ENCODE measurements around the gene ELMOD1. TPM values are rescaled to one million over a fixed set of nuclear protein-coding genes. Genes with fewer than 3 reads are reported as not detected.

ELMOD1 gene
- total and polyA plus RNA-seq, 2 experiments from 2014 or later: 3.1 TPM

DNA sequence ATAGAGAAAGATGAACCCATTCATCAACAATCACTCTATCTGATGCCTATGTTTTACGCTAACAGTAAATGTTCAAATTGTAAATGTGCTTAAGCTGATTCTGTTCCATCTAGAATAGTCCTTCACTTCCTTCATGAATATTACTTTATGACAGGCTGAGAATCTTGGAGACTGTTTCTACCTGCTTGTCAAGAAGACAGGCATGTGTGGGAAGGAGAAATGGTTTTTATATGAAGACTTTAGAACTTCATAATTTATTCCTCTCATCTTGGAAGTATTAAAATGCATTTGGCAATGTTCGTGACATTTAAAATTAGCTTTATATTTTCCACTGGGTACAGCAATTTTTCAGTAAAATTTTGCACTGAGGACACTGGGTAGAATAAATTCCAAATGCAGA, 41.0 kb downstream of the ELMOD1 start:
- TF ChIP-seq EZH2phosphoT487 (IDR thresholded peaks at IDR 0.05; ENCODE audit: low read depth, severe bottlenecking, unreplicated experiment): no peak
- TF ChIP-seq, protein P1, sequence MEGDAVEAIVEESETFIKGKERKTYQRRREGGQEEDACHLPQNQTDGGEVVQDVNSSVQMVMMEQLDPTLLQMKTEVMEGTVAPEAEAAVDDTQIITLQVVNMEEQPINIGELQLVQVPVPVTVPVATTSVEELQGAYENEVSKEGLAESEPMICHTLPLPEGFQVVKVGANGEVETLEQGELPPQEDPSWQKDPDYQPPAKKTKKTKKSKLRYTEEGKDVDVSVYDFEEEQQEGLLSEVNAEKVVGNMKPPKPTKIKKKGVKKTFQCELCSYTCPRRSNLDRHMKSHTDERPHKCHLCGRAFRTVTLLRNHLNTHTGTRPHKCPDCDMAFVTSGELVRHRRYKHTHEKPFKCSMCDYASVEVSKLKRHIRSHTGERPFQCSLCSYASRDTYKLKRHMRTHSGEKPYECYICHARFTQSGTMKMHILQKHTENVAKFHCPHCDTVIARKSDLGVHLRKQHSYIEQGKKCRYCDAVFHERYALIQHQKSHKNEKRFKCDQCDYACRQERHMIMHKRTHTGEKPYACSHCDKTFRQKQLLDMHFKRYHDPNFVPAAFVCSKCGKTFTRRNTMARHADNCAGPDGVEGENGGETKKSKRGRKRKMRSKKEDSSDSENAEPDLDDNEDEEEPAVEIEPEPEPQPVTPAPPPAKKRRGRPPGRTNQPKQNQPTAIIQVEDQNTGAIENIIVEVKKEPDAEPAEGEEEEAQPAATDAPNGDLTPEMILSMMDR (IDR thresholded peaks at IDR 0.05; ENCODE audit: poor library complexity): no peak
- TF ChIP-seq EZH2 (IDR thresholded peaks at IDR 0.05; ENCODE audit: borderline replicate concordance): no peak
- Histone ChIP-seq H3K4me3 (no peak overlapping the region), H3K9me3 (ENCODE audit: low read depth) (no peaks in the 10 kb centered on the region), H4K20me1 (ENCODE audit: insufficient read depth, poor library complexity, severe bottlenecking) (no peaks in the 10 kb centered on the region), H3K9me2 (replicated peaks; ENCODE audit: insufficient read depth) (no peaks in the 10 kb centered on the region), H3K79me2 (no peaks in the 10 kb centered on the region), H3K27me3 (peaks cover 5% of the 10 kb centered on the region), H3K4me2 (no peak overlapping the region), H3K36me3 (replicated peaks; ENCODE audit: insufficient read depth, low read depth) (no peaks in the 10 kb centered on the region), H3K4me1 (ENCODE audit: insufficient read depth) (no peaks in the 10 kb centered on the region), H3K27ac (no peak overlapping the region), H2AFZ (no peak overlapping the region)
- no peak for DNase-seq (ENCODE audit: low spot score)
- WGBS (ENCODE audit: low lambda C conversion rate, missing lambda C conversion rate): 91% methylated on average over 2 of the region's 2 CpGs

DNA sequence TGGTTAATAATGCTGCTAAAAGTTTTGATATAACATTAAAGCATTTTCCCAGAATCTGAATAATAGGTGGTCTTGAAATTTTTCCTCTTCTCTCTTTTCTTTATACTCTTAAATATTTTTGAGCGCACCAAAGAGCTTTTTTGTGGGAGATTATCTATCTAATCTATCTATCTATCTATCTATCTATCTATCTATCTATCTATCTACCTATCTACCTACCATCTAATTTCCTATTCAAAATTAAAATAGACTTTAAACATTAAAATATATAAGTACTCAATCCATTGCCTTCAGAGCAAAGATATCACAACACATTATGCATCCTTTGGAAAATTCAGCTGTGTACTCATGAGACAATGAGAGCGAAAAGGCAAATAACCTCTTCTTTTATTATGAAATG, 55.8 kb downstream of the ELMOD1 start:
- no peaks in the 10 kb centered on the region for H3K36me3 ChIP-seq (replicated peaks; ENCODE audit: insufficient read depth, low read depth)
- DNase-seq (ENCODE audit: low spot score): no peak
- peaks cover 3% of the 10 kb centered on the region for H3K27me3 ChIP-seq
- no peak overlapping the region for H3K27ac ChIP-seq
- H3K4me3 ChIP-seq: no peak overlapping the region
- WGBS (ENCODE audit: low lambda C conversion rate, missing lambda C conversion rate): 100% methylated on average over 2 of the region's 2 CpGs
- H3K9me3 ChIP-seq (ENCODE audit: low read depth): no peaks in the 10 kb centered on the region
- no peaks in the 10 kb centered on the region for H3K4me1 ChIP-seq (ENCODE audit: insufficient read depth)
- no peaks in the 10 kb centered on the region for H4K20me1 ChIP-seq (ENCODE audit: insufficient read depth, poor library complexity, severe bottlenecking)
- H3K9me2 ChIP-seq (replicated peaks; ENCODE audit: insufficient read depth): no peaks in the 10 kb centered on the region
- no peak overlapping the region for H2AFZ ChIP-seq
- TF ChIP-seq, protein P1 (IDR thresholded peaks at IDR 0.05; ENCODE audit: poor library complexity): no peak
- TF ChIP-seq EZH2phosphoT487 (IDR thresholded peaks at IDR 0.05; ENCODE audit: low read depth, severe bottlenecking, unreplicated experiment): no peak
- no peak for TF ChIP-seq EZH2 (IDR thresholded peaks at IDR 0.05; ENCODE audit: borderline replicate concordance)
- no peak overlapping the region for H3K4me2 ChIP-seq
- H3K79me2 ChIP-seq: no peaks in the 10 kb centered on the region

DNA sequence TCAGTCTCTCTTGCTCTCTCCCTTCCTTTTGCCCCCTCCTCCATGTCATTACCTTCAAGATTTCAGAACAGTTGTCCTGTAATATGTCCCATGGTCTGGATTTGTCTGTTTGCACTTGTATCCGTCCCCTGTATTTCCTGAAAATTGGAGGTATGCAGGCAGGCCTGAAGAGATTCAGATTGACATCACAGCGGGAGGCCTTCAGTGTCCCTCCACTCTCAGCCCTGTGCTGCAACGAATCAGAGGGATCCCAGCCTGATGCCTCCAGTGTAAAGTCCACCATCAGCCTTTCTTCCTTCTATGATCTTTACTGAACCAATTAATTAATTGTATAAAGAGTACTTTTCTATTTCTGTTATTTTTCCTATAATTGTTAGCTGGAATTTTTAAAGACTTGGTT, 57.3 kb downstream of the ELMOD1 start:
- H3K4me2 ChIP-seq: no peak overlapping the region
- TF ChIP-seq EZH2phosphoT487 (IDR thresholded peaks at IDR 0.05; ENCODE audit: low read depth, severe bottlenecking, unreplicated experiment): no peak
- TF ChIP-seq, protein P1 (IDR thresholded peaks at IDR 0.05; ENCODE audit: poor library complexity): no peak
- TF ChIP-seq EZH2 (IDR thresholded peaks at IDR 0.05; ENCODE audit: borderline replicate concordance): no peak
- no peak overlapping the region for H2AFZ ChIP-seq
- H3K4me1 ChIP-seq (ENCODE audit: insufficient read depth): no peaks in the 10 kb centered on the region
- no peaks in the 10 kb centered on the region for H3K9me3 ChIP-seq (ENCODE audit: low read depth)
- no peaks in the 10 kb centered on the region for H3K79me2 ChIP-seq
- H3K27me3 ChIP-seq: peaks cover 3% of the 10 kb centered on the region
- no peak for DNase-seq (ENCODE audit: low spot score)
- 65% methylated on average over 3 of the region's 3 CpGs for WGBS (ENCODE audit: low lambda C conversion rate, missing lambda C conversion rate)
- H3K4me3 ChIP-seq: no peak overlapping the region
- H3K27ac ChIP-seq: no peak overlapping the region
- no peaks in the 10 kb centered on the region for H3K9me2 ChIP-seq (replicated peaks; ENCODE audit: insufficient read depth)
- no peaks in the 10 kb centered on the region for H3K36me3 ChIP-seq (replicated peaks; ENCODE audit: insufficient read depth, low read depth)
- H4K20me1 ChIP-seq (ENCODE audit: insufficient read depth, poor library complexity, severe bottlenecking): no peaks in the 10 kb centered on the region

DNA sequence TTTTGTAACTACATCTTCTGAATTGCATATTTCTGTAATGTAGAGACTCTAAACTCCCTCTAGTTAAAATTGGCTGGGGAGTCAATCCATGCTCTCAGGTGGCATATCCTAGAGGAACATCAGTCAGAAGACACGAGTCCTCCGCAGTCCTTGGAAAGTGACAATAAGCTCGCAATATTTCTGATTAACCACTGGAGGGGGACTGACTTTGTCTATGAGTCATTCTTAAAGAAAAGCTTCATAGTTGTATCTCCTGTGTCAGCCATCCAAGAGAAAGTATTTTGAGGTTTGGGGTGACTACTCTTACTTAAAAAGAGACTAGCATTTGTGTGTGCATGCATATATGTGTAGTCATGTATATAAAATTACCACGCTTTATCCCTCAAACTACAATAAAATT, 60.7 kb downstream of the ELMOD1 start:
- H3K4me1 ChIP-seq (ENCODE audit: insufficient read depth): no peaks in the 10 kb centered on the region
- no peaks in the 10 kb centered on the region for H3K9me3 ChIP-seq (ENCODE audit: low read depth)
- H3K79me2 ChIP-seq: no peaks in the 10 kb centered on the region
- H3K27ac ChIP-seq: no peak overlapping the region
- no peaks in the 10 kb centered on the region for H4K20me1 ChIP-seq (ENCODE audit: insufficient read depth, poor library complexity, severe bottlenecking)
- no peak overlapping the region for H2AFZ ChIP-seq
- H3K4me3 ChIP-seq: no peak overlapping the region
- TF ChIP-seq, protein P1 (IDR thresholded peaks at IDR 0.05; ENCODE audit: poor library complexity): no peak
- TF ChIP-seq EZH2 (IDR thresholded peaks at IDR 0.05; ENCODE audit: borderline replicate concordance) (no peak), EZH2phosphoT487 (IDR thresholded peaks at IDR 0.05; ENCODE audit: low read depth, severe bottlenecking, unreplicated experiment) (no peak)
- no peak for DNase-seq (ENCODE audit: low spot score)
- no peaks in the 10 kb centered on the region for H3K36me3 ChIP-seq (replicated peaks; ENCODE audit: insufficient read depth, low read depth)
- peaks cover 3% of the 10 kb centered on the region for H3K27me3 ChIP-seq
- H3K9me2 ChIP-seq (replicated peaks; ENCODE audit: insufficient read depth): no peaks in the 10 kb centered on the region
- WGBS (ENCODE audit: low lambda C conversion rate, missing lambda C conversion rate): 88% methylated on average over 4 of the region's 4 CpGs
- H3K4me2 ChIP-seq: no peak overlapping the region
